ENCODE results near the gene PRUNE2.

The PRUNE2 gene

DNA sequence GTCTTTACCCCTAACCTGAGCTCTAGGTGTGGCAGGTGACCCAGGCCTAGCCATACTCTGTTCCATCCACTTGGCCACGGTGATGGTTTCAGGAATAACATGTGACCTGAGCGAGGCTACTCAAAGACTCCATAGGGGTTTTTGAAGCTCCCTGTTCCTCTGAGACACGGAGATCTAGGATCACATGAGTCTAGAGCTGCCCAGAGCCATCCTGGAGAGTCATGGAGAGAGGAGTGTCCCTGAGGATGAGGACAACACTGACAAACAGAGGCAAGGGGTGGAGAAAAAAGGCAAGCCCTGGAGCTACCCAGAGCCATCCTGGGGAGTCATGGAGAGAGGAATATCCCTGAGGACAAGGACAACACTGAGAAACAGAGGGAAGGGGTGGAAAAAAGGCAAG lies 171.2 kb downstream of the PRUNE2 start:
- 88% methylated on average over 3 of the region's 3 CpGs for WGBS
- H3K4me3 ChIP-seq (ENCODE audit: low read length) = no peak overlapping the region
- no peaks in the 10 kb centered on the region for H3K9me3 ChIP-seq (ENCODE audit: insufficient read depth, low read depth, low read length)
- H3K27ac ChIP-seq (ENCODE audit: low read depth, low read length) = no peak overlapping the region
- no peaks in the 10 kb centered on the region for H3K4me1 ChIP-seq (ENCODE audit: insufficient read depth, low read length)
- no peaks in the 10 kb centered on the region for H3K27me3 ChIP-seq (ENCODE audit: insufficient read depth, low read length)
- H3K36me3 ChIP-seq (ENCODE audit: insufficient read depth, low read length) = no peaks in the 10 kb centered on the region
- H3K9ac ChIP-seq (ENCODE audit: low read depth, low read length) = no peak overlapping the region

DNA sequence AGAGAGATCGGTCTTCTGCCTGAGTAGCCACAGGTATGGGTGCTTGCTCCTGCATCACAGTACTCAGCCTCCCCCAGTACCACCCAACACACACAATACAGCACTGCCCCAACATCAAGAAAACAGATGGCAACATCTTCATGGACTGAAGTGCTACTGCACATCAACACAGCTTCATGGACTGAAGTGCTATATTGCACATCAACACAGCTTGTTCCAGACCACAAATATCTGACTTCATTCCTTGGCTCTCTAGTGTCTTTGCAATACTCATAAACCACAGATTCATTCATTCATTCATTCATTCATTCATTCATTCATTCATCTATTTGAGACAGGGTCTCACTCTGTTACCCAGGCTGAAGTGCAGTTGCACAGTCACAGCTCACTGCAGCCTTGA lies 172.8 kb downstream of the PRUNE2 start:
- WGBS = 86% methylated on average over 1 of the region's 1 CpG
- Histone ChIP-seq H3K27me3 (ENCODE audit: insufficient read depth, low read length) (no peaks in the 10 kb centered on the region), H3K36me3 (ENCODE audit: insufficient read depth, low read length) (no peaks in the 10 kb centered on the region), H3K9ac (ENCODE audit: low read depth, low read length) (no peak overlapping the region), H3K27ac (ENCODE audit: low read depth, low read length) (no peak overlapping the region), H3K9me3 (ENCODE audit: insufficient read depth, low read depth, low read length) (no peaks in the 10 kb centered on the region), H3K4me3 (ENCODE audit: low read length) (no peak overlapping the region), H3K4me1 (ENCODE audit: insufficient read depth, low read length) (no peaks in the 10 kb centered on the region)

DNA sequence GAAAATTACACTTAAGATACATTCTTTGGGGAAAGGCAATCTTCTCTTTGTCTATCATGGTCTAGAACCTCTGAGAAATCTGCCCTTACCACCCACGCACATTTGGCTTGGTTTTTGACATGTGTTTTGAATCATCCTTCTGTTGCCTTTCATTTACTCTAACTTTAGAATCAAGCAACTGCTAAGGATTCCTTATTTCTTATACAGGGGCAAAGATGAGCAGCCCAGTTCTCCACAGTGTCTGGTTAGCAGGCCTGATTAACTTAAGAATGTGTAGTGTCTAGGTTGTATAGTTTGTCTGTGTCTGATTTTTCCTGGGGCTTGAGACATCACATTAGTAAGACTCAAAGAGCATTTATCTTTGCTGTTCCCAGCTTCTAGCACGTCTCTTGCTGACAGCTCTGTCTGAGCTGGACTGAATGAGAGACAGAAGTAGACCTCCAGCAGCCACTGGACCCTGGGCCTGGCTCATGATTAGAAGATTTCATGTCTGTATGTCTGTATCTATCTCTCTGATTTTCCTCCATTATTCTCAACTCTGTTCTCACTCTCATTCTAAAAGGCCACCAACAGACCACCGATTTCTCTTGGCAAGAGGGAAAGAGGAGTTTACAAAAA lies 173.5 kb downstream of the PRUNE2 start:
- whole genome bisulfite sequencing = 98% methylated on average over 3 of the region's 3 CpGs

DNA sequence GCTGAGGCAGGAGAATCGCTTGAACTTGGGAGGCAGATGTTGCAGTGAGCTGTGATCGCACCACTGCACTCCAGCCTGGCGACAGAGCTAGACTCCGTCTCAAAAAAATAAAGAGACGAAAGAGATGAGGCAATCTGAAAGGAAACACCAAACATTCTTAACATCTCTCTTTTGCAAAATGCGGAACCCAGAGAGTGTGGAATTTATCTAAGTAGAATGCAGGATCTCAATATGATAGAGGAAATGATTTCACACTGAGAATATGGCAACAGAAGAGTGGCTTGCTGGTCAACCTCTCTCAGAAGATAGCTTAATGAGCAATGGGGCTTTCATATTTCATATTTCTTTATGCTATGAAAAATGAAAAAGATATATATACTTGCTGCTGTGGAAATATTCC lies 175.1 kb downstream of the PRUNE2 start:
- 96% methylated on average over 6 of the region's 6 CpGs for WGBS
- Histone ChIP-seq H3K4me1 (ENCODE audit: insufficient read depth, low read length) (no peaks in the 10 kb centered on the region), H3K27me3 (ENCODE audit: insufficient read depth, low read length) (no peaks in the 10 kb centered on the region), H3K36me3 (ENCODE audit: insufficient read depth, low read length) (no peaks in the 10 kb centered on the region), H3K27ac (ENCODE audit: low read depth, low read length) (no peak overlapping the region), H3K9me3 (ENCODE audit: insufficient read depth, low read depth, low read length) (no peaks in the 10 kb centered on the region), H3K9ac (ENCODE audit: low read depth, low read length) (no peak overlapping the region), H3K4me3 (ENCODE audit: low read length) (no peak overlapping the region)

More for the DNA sequence above, 173.5 kb downstream of the PRUNE2 start:
- no peak overlapping the region for H3K9ac ChIP-seq (ENCODE audit: low read depth, low read length)
- no peaks in the 10 kb centered on the region for H3K27me3 ChIP-seq (ENCODE audit: insufficient read depth, low read length)
- no peak overlapping the region for H3K27ac ChIP-seq (ENCODE audit: low read depth, low read length)
- H3K4me3 ChIP-seq (ENCODE audit: low read length) = no peak overlapping the region
- H3K36me3 ChIP-seq (ENCODE audit: insufficient read depth, low read length) = no peaks in the 10 kb centered on the region
- H3K4me1 ChIP-seq (ENCODE audit: insufficient read depth, low read length) = no peaks in the 10 kb centered on the region
- H3K9me3 ChIP-seq (ENCODE audit: insufficient read depth, low read depth, low read length) = no peaks in the 10 kb centered on the region

DNA sequence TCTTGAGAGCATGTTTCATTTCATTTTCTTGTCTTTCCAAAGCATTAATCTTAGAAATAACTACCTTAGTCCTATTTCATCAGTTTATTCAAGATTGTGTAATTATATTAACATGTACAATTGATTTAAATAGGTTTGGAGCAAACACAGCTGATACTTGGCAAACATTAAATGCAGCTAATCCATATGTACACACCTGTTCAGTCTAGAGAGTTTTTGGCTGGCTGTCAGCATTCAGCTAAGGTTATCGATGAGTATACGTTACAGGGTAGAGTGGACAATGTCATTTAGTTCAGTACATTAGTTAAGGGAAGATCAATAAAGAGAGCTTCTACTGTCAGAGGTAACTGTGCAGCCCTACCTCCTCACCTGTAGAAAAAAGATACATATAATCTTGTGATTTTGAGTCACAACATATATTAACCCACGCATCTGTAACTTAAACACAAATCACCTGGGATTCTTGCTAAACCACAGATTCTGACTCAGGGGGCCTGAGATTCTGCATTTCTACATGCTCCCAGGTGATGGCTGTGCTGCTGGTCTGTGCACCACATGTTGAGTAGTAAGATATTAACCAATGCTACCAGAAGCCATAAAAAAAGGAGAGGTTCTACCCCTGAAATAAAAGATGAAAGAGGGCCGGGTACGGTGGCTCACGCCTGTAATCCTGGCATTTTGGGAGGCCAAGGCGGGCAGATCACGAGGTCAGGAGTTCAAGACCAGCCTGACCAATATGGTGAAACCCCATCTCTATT lies 175.8 kb downstream of the PRUNE2 start:
- Histone ChIP-seq H3K4me3 (ENCODE audit: low read length) (no peak overlapping the region), H3K9me3 (ENCODE audit: insufficient read depth, low read depth, low read length) (no peaks in the 10 kb centered on the region), H3K27ac (ENCODE audit: low read depth, low read length) (no peak overlapping the region), H3K9ac (ENCODE audit: low read depth, low read length) (no peak overlapping the region), H3K27me3 (ENCODE audit: insufficient read depth, low read length) (no peaks in the 10 kb centered on the region), H3K36me3 (ENCODE audit: insufficient read depth, low read length) (no peaks in the 10 kb centered on the region), H3K4me1 (ENCODE audit: insufficient read depth, low read length) (no peaks in the 10 kb centered on the region)
- 94% methylated on average over 8 of the region's 8 CpGs for WGBS

DNA sequence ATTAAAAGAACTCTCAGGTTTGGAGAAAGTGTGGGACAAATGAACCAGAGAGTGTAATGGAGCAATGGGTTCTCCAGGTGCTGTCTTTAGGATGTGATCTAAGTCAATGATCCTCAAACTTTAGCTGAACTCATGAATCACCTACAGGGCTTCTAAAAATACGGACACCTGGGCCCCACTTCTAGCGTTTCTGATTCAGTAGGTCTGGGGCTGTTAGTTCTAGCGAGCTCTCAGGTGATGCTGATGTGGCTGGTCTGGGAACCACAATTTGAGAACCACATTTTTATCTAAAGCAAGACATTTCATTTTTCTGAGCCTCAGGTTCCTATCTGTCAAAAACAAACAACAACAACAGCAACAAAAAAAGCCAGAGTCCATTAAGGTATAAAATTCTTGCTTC lies 176.8 kb downstream of the PRUNE2 start:
- H3K4me3 ChIP-seq (ENCODE audit: low read length) = no peak overlapping the region
- no peaks in the 10 kb centered on the region for H3K36me3 ChIP-seq (ENCODE audit: insufficient read depth, low read length)
- H3K9ac ChIP-seq (ENCODE audit: low read depth, low read length) = no peak overlapping the region
- H3K27me3 ChIP-seq (ENCODE audit: insufficient read depth, low read length) = no peaks in the 10 kb centered on the region
- WGBS = 91% methylated on average over 3 of the region's 3 CpGs
- H3K9me3 ChIP-seq (ENCODE audit: insufficient read depth, low read depth, low read length) = no peaks in the 10 kb centered on the region
- no peaks in the 10 kb centered on the region for H3K4me1 ChIP-seq (ENCODE audit: insufficient read depth, low read length)
- H3K27ac ChIP-seq (ENCODE audit: low read depth, low read length) = no peak overlapping the region

DNA sequence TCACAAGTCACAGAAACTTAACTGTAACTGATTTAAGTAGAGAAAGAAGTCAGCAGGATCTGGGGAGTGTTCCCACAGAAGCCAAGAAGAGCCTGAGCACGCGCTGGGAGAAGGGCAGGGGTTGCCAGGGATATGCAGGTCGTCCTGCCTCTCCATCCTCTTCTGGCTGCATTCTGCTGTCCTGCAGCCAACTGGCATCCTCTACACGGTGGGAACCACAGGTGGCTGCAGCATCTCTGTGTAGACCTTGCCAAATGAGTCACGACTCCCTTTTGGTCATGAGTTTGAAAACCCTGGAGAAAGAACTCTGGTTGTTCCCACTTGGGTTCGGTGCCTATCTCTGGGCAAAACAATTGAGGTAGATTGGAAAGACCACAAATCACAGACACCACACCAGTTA lies 180.0 kb downstream of the PRUNE2 start:
- Histone ChIP-seq H3K4me1 (ENCODE audit: insufficient read depth, low read length) (no peaks in the 10 kb centered on the region), H3K36me3 (ENCODE audit: insufficient read depth, low read length) (no peaks in the 10 kb centered on the region), H3K27ac (ENCODE audit: low read depth, low read length) (no peak overlapping the region), H3K9me3 (ENCODE audit: insufficient read depth, low read depth, low read length) (no peaks in the 10 kb centered on the region), H3K9ac (ENCODE audit: low read depth, low read length) (no peak overlapping the region), H3K27me3 (ENCODE audit: insufficient read depth, low read length) (no peaks in the 10 kb centered on the region), H3K4me3 (ENCODE audit: low read length) (no peak overlapping the region)
- 75% methylated on average over 5 of the region's 6 CpGs for WGBS

DNA sequence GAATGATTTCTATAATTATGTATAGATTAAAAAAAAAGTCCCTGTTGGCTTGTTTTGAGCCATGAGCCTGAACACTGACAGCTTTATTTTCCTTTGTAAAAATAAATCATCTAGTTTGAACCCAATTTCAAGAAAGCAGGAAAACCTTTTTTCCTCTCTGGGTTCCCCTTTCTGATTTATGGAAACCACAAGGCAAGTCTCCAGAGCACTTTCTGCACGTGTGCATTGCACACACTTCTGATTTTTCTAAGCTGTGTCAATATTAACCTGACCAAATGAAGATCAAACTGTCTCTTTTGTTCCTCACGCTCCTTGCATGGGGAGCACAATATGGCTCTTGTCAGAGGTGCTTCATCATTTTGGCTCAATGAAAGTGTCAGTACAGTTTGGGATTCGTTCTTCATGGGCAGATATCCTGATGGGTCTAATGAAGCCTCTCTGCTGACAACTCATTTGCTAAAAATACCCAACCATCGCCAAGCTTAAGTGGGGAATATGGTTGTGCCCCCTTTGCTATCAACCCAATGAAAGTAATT lies 180.8 kb downstream of the PRUNE2 start:
- no peak overlapping the region for H3K9ac ChIP-seq (ENCODE audit: low read depth, low read length)
- no peaks in the 10 kb centered on the region for H3K27me3 ChIP-seq (ENCODE audit: insufficient read depth, low read length)
- H3K27ac ChIP-seq (ENCODE audit: low read depth, low read length) = no peak overlapping the region
- H3K9me3 ChIP-seq (ENCODE audit: insufficient read depth, low read depth, low read length) = no peaks in the 10 kb centered on the region
- WGBS = 92% methylated on average over 4 of the region's 4 CpGs
- H3K4me1 ChIP-seq (ENCODE audit: insufficient read depth, low read length) = no peaks in the 10 kb centered on the region
- H3K4me3 ChIP-seq (ENCODE audit: low read length) = no peak overlapping the region
- no peaks in the 10 kb centered on the region for H3K36me3 ChIP-seq (ENCODE audit: insufficient read depth, low read length)

DNA sequence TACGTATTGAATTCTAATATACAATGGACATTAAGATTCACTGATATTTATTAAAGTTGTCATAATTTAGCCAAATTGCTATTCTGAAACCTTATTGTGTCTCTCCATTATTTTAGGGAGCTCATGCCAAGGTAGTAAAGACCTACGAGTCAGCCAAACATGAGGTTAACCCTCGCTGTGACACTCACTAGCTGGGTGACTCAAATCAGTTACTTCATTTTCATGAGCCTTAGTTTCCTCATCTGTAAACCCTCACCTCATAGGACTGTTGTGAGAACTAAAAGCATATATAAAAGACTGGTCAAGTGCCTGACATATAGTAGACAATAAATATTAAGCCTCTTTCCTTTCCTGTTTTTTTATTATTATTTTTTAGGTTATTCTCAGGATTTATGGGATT lies 185.7 kb downstream of the PRUNE2 start:
- no peaks in the 10 kb centered on the region for H3K9me3 ChIP-seq (ENCODE audit: insufficient read depth, low read depth, low read length)
- 74% methylated on average over 2 of the region's 3 CpGs for WGBS
- H3K36me3 ChIP-seq (ENCODE audit: insufficient read depth, low read length) = no peaks in the 10 kb centered on the region
- H3K9ac ChIP-seq (ENCODE audit: low read depth, low read length) = no peak overlapping the region
- H3K4me1 ChIP-seq (ENCODE audit: insufficient read depth, low read length) = peaks cover 3% of the 10 kb centered on the region; the same call in 1 of the 2 replicates
- no peak overlapping the region for H3K27ac ChIP-seq (ENCODE audit: low read depth, low read length)
- no peaks in the 10 kb centered on the region for H3K27me3 ChIP-seq (ENCODE audit: insufficient read depth, low read length)
- no peak overlapping the region for H3K4me3 ChIP-seq (ENCODE audit: low read length)

DNA sequence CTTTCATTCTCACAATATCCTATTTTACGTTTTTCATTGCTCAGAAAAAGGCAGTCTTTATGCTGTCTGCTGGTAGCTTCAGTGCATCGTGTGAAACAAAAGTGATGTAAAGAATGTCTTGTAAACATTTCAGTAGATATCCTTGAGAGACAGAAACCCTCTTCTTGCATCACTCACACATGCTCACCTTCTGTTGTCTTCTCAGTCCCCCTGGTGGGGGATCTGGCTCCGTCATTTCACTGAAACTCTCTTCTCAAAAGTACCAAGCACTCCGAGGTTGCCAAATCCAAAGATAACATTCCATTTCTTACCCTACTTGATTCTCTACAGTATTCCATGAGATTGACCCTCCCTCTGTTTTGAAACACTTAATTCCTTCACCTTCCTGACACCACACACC lies 187.7 kb downstream of the PRUNE2 start:
- H3K9ac ChIP-seq (ENCODE audit: low read depth, low read length) = no peak overlapping the region
- 84% methylated on average over 4 of the region's 4 CpGs for WGBS

DNA sequence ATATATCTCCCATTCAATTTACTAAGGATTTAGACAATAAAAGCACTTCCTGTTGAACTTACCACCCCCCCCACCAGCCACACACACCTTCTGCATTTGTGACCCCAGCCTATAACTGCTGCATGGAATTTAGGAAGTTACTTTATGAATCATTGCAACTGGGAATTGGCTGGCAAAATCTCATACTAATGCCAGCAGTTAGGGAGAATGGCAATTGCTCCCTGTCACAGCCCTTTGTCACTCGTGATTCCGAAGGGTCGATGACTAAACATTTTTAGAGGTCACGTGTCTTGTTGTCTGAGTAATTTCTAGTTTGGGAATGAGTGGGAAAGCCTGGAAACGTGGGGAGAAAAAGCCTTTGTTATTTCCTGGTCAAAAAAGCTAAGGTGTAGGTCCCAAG lies 188.3 kb downstream of the PRUNE2 start:
- Histone ChIP-seq H3K27me3 (ENCODE audit: insufficient read depth, low read length) (no peaks in the 10 kb centered on the region), H3K27ac (ENCODE audit: low read depth, low read length) (no peak overlapping the region), H3K36me3 (ENCODE audit: insufficient read depth, low read length) (no peaks in the 10 kb centered on the region), H3K4me1 (ENCODE audit: insufficient read depth, low read length) (peaks cover 3% of the 10 kb centered on the region; the same call in 1 of the 2 replicates), H3K9ac (ENCODE audit: low read depth, low read length) (no peak overlapping the region), H3K9me3 (ENCODE audit: insufficient read depth, low read depth, low read length) (no peaks in the 10 kb centered on the region), H3K4me3 (ENCODE audit: low read length) (no peak overlapping the region)
- 87% methylated on average over 5 of the region's 5 CpGs for WGBS

More for the DNA sequence above, 187.7 kb downstream of the PRUNE2 start:
- H3K9me3 ChIP-seq (ENCODE audit: insufficient read depth, low read depth, low read length) = no peaks in the 10 kb centered on the region
- H3K4me1 ChIP-seq (ENCODE audit: insufficient read depth, low read length) = peaks cover 3% of the 10 kb centered on the region; the same call in 1 of the 2 replicates
- no peak overlapping the region for H3K27ac ChIP-seq (ENCODE audit: low read depth, low read length)
- no peaks in the 10 kb centered on the region for H3K27me3 ChIP-seq (ENCODE audit: insufficient read depth, low read length)
- no peaks in the 10 kb centered on the region for H3K36me3 ChIP-seq (ENCODE audit: insufficient read depth, low read length)
- no peak overlapping the region for H3K4me3 ChIP-seq (ENCODE audit: low read length)
